SK-N-SH treated with all-trans-retinoic acid at 6 μM for 48 hours (cell line): ENCODE results near the gene NPEPL1.

Source experiments
- CREB5 ChIP-seq: fragments of 250-450 bp; sonication (Bioruptor Pico); IDR thresholded peaks from 2 replicates; pipeline ENCODE4 v1.5.1; 2020; ENCODE audit warnings: low read depth, mild to moderate bottlenecking, moderate library complexity
- ISL1 ChIP-seq: fragments of 250-450 bp; sonication (Bioruptor Pico); IDR thresholded peaks from 2 replicates; pipeline ENCODE4 v2.1.2; 2022; ENCODE audit warnings: mild to moderate bottlenecking, moderate library complexity
- PATZ1 ChIP-seq: fragments of 250-450 bp; sonication (Bioruptor Pico); IDR thresholded peaks from 2 replicates; pipeline ENCODE4 v1.8.0; 2020; ENCODE audit warnings: mild to moderate bottlenecking, moderate library complexity, borderline replicate concordance
- ZFP3 ChIP-seq: fragments of 250-450 bp; sonication (Bioruptor Pico); IDR thresholded peaks from 2 replicates; pipeline ENCODE4 v1.5.0; 2020; ENCODE audit warnings: mild to moderate bottlenecking, moderate library complexity

GRCh38 chr20:58673119-58673518 lies 19.5 kb upstream of the NPEPL1 start:
- TF ChIP-seq PATZ1 (CRISPR knock-in tag) (no peak), ISL1 (CRISPR knock-in tag) (no peak), ZFP3 (CRISPR knock-in tag) (no peak), CREB5 (CRISPR knock-in tag) (no peak)
